Measurements from ENCODE around the gene CTNNA3.
"Not testable (repeated sequence)": the region's sequence is repeated elsewhere in the genome, so short reads cannot be mapped to it uniquely, and the experiment has no call there.

The CTNNA3 gene

DNA sequence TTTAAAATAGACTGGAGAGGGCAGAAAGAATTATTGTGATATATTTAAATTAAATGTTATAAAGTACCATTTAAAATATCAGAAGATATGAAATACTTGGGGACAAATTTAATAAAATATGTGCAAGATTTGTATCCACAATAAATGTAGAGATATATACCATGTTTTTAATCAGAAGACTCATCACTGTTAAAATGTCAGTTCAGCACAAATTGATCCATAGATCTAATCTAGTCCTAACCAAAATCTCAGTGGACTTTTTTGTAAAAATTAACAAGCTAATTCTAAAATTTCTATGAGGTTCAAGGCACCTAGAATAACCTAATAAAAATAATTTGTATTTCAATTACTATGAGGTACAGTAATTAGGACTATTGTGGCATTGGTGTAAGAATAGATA lies 96.4 kb downstream of the CTNNA3 start:
- DNase-seq (ENCODE audit: low read depth), result no peak
- no peak overlapping the region for H3K4me3 ChIP-seq (ENCODE audit: control insufficient read depth, low read depth, low read length)
- TF ChIP-seq, protein P1, sequence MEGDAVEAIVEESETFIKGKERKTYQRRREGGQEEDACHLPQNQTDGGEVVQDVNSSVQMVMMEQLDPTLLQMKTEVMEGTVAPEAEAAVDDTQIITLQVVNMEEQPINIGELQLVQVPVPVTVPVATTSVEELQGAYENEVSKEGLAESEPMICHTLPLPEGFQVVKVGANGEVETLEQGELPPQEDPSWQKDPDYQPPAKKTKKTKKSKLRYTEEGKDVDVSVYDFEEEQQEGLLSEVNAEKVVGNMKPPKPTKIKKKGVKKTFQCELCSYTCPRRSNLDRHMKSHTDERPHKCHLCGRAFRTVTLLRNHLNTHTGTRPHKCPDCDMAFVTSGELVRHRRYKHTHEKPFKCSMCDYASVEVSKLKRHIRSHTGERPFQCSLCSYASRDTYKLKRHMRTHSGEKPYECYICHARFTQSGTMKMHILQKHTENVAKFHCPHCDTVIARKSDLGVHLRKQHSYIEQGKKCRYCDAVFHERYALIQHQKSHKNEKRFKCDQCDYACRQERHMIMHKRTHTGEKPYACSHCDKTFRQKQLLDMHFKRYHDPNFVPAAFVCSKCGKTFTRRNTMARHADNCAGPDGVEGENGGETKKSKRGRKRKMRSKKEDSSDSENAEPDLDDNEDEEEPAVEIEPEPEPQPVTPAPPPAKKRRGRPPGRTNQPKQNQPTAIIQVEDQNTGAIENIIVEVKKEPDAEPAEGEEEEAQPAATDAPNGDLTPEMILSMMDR (IDR thresholded peaks at IDR 0.05; ENCODE audit: control insufficient read depth, insufficient read depth, low read depth, low read length, missing control alignments), result no peak

DNA sequence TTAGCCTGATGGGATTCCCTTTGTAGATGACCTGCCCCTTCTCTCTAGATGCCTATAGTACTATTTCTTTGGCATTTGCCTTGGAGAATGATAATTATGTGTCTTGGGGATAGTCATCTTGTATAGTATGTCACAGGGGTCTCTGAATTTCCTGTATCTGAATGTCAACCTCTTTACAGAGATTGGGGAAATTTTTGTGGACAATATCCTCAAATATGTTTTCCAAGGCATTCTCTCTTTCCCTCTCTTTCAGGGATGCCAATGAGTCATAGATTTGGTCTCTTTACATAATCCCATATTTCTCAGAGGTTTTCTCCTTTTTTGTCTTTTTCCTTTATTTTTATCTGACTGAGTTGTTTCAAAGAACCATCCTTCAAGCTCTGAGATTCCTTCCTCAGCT lies 99.4 kb downstream of the CTNNA3 start:
- TF ChIP-seq, protein P1 (IDR thresholded peaks at IDR 0.05; ENCODE audit: control insufficient read depth, insufficient read depth, low read depth, low read length, missing control alignments), result no peak
- DNase-seq (ENCODE audit: low read depth), result no peak
- no peak overlapping the region for H3K4me3 ChIP-seq (ENCODE audit: control insufficient read depth, low read depth, low read length)

DNA sequence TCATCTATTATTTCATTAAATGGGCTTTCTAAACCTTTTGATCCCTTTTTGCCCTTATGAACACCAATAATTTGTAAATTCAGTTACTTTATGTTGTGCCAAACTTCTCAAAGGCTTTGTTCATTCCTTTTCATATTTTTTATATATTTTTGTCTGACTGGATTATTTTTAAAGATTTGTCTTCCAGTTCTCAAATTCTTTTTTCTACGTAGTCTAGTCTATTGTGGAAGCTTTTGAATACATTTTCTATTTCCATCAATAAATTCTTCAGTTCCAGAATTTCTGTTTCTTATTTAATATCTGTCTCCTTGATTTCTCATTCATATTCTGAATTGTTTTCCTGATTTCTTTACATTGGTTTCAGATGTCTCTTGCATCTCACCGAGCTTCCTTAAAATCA lies 108.2 kb downstream of the CTNNA3 start:
- DNase-seq (ENCODE audit: low read depth), result no peak
- TF ChIP-seq, protein P1 (IDR thresholded peaks at IDR 0.05; ENCODE audit: control insufficient read depth, insufficient read depth, low read depth, low read length, missing control alignments), result no peak
- H3K4me3 ChIP-seq (ENCODE audit: control insufficient read depth, low read depth, low read length), result no peak overlapping the region

DNA sequence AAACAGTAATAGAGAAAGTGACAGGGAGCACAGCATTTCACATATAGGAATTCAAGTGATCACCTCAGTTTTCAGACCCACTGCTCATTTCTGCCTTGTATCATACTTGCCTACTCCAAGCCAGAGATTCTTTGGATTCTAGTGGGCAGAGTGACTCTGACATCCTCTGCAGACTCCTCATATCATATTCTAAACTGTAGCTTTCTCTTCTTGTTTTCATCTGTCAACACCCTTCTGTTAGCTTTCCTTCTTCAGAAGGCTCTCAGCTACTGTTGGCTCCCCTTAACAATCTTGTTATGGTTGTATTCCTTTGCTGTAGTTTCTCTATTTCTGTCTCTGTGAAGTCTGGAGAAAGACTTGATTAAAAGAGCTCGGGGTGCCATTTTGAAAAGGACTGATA lies 120.5 kb downstream of the CTNNA3 start:
- no peak overlapping the region for H3K4me3 ChIP-seq (ENCODE audit: control insufficient read depth, low read depth, low read length)
- TF ChIP-seq, protein P1 (IDR thresholded peaks at IDR 0.05; ENCODE audit: control insufficient read depth, insufficient read depth, low read depth, low read length, missing control alignments), result no peak
- no peak for DNase-seq (ENCODE audit: low read depth)

DNA sequence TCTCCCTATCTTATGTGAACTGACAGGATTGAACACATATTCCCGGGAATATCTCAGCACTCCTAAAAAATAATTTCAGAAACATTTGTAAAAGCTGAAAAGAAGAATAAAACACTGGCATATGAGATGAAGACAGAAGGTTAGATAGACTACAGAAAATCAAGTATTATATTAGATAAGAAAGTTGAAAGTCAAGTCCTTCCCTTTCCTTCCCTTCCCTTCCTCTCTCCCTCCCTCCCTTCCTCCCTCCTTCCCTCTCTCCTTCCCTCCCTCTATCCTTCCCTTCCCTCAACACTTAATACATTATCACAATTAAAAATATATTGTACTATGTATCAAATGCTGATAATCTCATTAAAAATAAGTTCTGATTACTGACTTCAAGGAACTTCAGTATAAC lies 122.5 kb downstream of the CTNNA3 start:
- H3K4me3 ChIP-seq (ENCODE audit: control insufficient read depth, low read depth, low read length), result no peak overlapping the region
- no peak for DNase-seq (ENCODE audit: low read depth)
- TF ChIP-seq, protein P1 (IDR thresholded peaks at IDR 0.05; ENCODE audit: control insufficient read depth, insufficient read depth, low read depth, low read length, missing control alignments), result no peak

DNA sequence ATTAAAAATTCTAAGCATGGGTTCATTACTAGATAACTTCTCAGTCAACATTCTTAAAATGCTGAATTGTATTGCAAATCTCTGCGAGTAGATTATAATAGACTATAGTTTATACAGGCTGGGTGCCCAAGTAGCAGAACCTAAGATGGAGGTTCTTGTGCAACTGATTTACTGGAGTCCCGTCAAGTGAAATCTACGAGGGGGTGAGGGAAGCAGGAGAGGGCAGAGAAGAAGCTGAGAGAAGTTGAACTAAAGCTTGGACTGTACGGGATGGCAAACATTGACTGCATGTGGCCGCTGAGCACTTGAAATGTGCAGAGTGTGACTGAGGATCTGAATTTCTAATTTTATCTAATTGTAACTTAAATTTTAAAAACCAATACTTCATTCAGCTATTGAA lies 124.5 kb downstream of the CTNNA3 start:
- TF ChIP-seq, protein P1 (IDR thresholded peaks at IDR 0.05; ENCODE audit: control insufficient read depth, insufficient read depth, low read depth, low read length, missing control alignments), result no peak
- no peak for DNase-seq (ENCODE audit: low read depth)
- H3K4me3 ChIP-seq (ENCODE audit: control insufficient read depth, low read depth, low read length), result no peak overlapping the region

DNA sequence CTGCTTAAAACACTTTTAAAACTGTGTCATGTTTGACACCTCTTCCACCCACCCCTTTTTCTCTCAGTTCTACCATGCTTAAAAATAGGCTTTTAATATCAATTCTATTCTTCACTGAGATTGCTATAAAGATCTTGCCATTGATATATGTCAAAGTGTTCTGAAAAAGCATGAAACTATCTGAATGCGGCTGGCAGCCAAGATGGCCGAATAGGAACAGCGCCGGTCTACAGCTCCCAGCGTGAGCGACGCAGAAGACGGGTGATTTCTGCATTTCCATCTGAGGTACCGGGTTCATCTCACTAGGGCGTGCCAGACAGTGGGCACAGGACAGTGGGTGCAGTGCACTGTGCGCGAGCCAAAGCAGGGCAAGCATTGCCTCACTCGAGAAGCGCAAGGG lies 137.7 kb downstream of the CTNNA3 start:
- H3K4me3 ChIP-seq (ENCODE audit: control insufficient read depth, low read depth, low read length); DNase-seq (ENCODE audit: low read depth): not testable (repeated sequence)
